ENCODE results near the gene MARF1. TPM values are rescaled to one million over a fixed set of nuclear protein-coding genes. Genes with fewer than 3 reads are reported as not detected.
"Not testable (repeated sequence)": the region's sequence is repeated elsewhere in the genome, so short reads cannot be mapped to it uniquely, and the experiment has no call there.

Gene MARF1
- total RNA-seq, 8 experiments from 2014 or later = 14.4 to 49.9 (median 23.2) TPM

GRCh38 chr16:15585956-15586355 is 57.0 kb downstream of the MARF1 start:
- in situ Hi-C loops (cut with MboI; ENCODE audit: low pct_unique_long_range_greater_than_20kb in 2 of 9, low sequenced_read_pairs in 9 of 9, unreplicated experiment in 9 of 9) = no loop called here

GRCh38 chr16:15583526-15583925 is 59.4 kb downstream of the MARF1 start:
- no peak overlapping the region for H3K27ac ChIP-seq
- 67 to 97% (median 90%) methylated on average over 2 to 4 of the region's 4 CpGs; no CpG with 5 or more reads in 5 of the 10 experiments for WGBS, 10 experiments
- no peak overlapping the region for H3K4me3 ChIP-seq
- no peaks in the 10 kb centered on the region for H3K4me1 ChIP-seq (replicated peaks in 1 of 2)
- no peak for ATAC-seq (replicated peaks in 6 of 8)
- in situ Hi-C loops (cut with MboI; ENCODE audit: low pct_unique_long_range_greater_than_20kb in 2 of 9, low sequenced_read_pairs in 9 of 9, unreplicated experiment in 9 of 9) = no loop called here

More at GRCh38 chr16:15585956-15586355, 57.0 kb downstream of the MARF1 start:
- Histone ChIP-seq H3K4me3 (no peak overlapping the region), H3K4me1 (replicated peaks in 1 of 2) (peaks cover 3 to 7% of the 10 kb centered on the region in 2 donors), H3K27ac (no peak overlapping the region)
- ATAC-seq (replicated peaks in 6 of 8) = no peak
- 12 to 100% (median 71%) methylated on average over 1 of the region's 1 CpG for WGBS, 10 experiments

- ATAC-seq (replicated peaks in 6 of 8) = no peak
- 83 to 100% (median 98%) methylated on average over 2 to 10 of the region's 10 CpGs; no CpG with 5 or more reads in 1 of the 10 experiments for WGBS, 10 experiments
- no peak overlapping the region for H3K4me3 ChIP-seq
- no peaks in the 10 kb centered on the region for H3K4me1 ChIP-seq (replicated peaks in 1 of 2)
- H3K27ac ChIP-seq = no peak overlapping the region
- in situ Hi-C loops (cut with MboI; ENCODE audit: low pct_unique_long_range_greater_than_20kb in 2 of 9, low sequenced_read_pairs in 9 of 9, unreplicated experiment in 9 of 9) = no loop called here
Measured at GRCh38 chr16:15581127-15581815, 61.7 kb downstream of the MARF1 start.

- Histone ChIP-seq H3K4me3 (no peak overlapping the region), H3K27ac (no peak overlapping the region), H3K4me1 (replicated peaks in 1 of 2) (no peaks in the 10 kb centered on the region)
- WGBS, 10 experiments = 74 to 100% (median 95%) methylated on average over 1 to 3 of the region's 4 CpGs; no CpG with 5 or more reads in 4 of the 10 experiments
- in situ Hi-C loops (cut with MboI; ENCODE audit: low pct_unique_long_range_greater_than_20kb in 2 of 9, low sequenced_read_pairs in 9 of 9, unreplicated experiment in 9 of 9) = no loop called here
- no peak for ATAC-seq (replicated peaks in 6 of 8)
Measured at GRCh38 chr16:15578824-15579223, 64.1 kb downstream of the MARF1 start.

DNA sequence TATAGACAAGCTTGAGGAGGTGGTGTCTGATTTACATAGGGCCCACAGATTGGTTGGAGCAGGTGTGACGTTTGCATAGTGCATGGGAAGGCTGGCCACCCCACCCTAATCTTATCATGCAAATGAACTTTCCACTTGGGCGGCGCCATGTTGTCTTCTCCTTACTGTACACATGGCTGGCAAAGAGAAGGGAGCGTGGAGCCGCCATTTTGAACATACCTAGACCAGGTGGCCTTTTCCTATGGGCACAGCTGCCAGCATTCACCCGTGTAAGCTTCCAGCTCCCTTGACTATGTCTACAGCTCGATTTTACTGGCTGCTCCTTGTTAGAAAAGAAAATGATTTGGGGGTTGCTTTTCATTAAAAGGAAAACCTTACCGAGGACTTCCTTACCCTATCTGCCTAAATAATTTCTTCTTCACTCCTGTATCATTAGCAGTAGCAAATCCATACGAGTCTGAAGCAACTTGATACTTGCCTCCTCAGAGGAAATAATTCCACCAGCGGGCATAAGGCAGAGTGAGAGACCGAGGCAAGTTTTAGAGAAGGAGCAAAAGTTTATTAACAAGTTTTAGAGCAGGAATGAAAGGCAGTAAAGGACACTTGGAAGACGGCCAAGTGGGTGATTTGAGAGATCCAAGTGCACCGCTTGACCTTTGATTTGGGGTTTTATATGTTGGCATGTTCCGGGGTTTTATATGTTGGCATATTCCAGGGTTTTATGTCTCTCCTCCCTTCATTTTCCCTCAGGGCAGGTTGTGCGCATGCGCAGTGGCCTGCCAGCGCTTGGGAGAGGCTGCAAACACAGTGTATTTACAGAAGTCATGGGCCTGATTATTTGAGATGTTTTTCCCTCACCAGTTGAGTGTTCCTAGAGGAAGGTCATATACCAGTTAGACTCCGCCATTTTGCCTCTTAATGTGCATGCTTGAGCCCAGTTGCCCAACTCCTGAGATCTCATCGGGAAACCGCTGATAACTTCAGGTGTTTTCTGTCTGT is 65.7 kb downstream of the MARF1 start:
- H3K27ac ChIP-seq = no peak overlapping the region
- H3K4me1 ChIP-seq (replicated peaks in 1 of 2) = no peaks in the 10 kb centered on the region
- no peak overlapping the region for H3K4me3 ChIP-seq
- 82 to 98% (median 93%) methylated on average over 3 to 17 of the region's 20 CpGs for WGBS, 10 experiments
- in situ Hi-C loops (cut with MboI; ENCODE audit: low pct_unique_long_range_greater_than_20kb in 2 of 9, low sequenced_read_pairs in 9 of 9, unreplicated experiment in 9 of 9) = no loop called here
- ATAC-seq (replicated peaks in 6 of 8) = peak in 3 of 8 experiments; percentile 49 to 77 (median 66)

- Histone ChIP-seq H3K4me3 (no peak overlapping the region), H3K27ac (no peak overlapping the region), H3K4me1 (replicated peaks in 1 of 2) (no peaks in the 10 kb centered on the region)
- in situ Hi-C loops (cut with MboI; ENCODE audit: low pct_unique_long_range_greater_than_20kb in 2 of 9, low sequenced_read_pairs in 9 of 9, unreplicated experiment in 9 of 9) = no loop called here
- 60 to 100% (median 96%) methylated on average over 1 to 4 of the region's 4 CpGs for WGBS, 10 experiments
- no peak for ATAC-seq (replicated peaks in 6 of 8)
Measured at GRCh38 chr16:15575293-15576049, 67.5 kb downstream of the MARF1 start.

DNA sequence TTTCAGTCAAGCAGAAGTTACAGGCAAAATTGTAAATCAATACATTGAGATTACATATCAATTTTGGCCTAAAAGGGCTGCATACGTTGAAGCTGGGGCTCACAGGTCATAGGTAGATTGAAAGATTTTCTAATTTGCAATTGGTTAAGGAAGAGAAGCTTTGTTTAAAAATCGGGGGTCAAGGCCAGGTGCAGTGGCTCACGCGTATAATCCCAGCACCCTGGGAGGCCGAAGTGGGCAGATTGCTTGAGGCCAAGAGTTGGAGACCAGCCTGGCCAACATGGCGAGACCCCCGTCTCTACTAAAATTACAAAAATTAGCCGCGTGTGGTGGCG is 68.4 kb downstream of the MARF1 start:
- WGBS, 10 experiments = 88 to 100% (median 97%) methylated on average over 1 to 8 of the region's 10 CpGs; no CpG with 5 or more reads in 1 of the 10 experiments
- no peak overlapping the region for H3K27ac ChIP-seq
- no peak overlapping the region for H3K4me3 ChIP-seq
- in situ Hi-C loops (cut with MboI; ENCODE audit: low pct_unique_long_range_greater_than_20kb in 2 of 9, low sequenced_read_pairs in 9 of 9, unreplicated experiment in 9 of 9) = no loop called here
- no peak for ATAC-seq (replicated peaks in 6 of 8)
- H3K4me1 ChIP-seq (replicated peaks in 1 of 2) = no peaks in the 10 kb centered on the region

DNA sequence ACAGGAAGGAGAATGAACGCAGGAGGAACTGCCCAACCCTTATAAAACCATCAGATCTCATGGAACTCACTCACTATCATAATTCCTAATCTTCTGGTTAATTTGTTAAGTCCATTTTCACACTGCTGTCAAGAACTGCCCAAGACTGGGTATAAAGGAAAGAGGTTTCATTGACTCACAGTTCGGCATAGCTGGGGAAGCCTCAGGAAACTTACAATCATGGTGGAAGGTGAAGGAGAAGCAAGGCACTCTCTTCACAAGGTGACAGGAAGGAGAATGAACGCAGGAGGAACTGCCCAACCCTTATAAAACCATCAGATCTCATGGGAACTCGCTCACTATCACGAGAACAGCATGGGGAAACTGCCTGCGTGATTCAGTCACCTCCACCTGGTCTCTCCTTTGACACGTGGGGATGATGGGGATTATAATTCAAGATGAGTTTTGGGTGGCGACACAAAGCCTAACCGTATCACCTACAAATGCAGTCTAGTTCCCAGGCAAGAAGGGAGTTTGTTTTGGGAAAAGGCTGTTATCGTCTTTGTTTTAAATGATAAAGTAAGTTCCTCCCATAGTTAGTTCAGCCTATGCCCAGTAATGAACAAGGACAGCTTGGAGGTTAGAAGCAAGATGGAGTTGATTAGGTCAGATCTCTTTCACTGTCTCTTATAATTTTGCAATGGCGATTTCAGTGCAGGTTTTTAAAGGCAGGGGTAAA is 68.9 kb downstream of the MARF1 start:
- H3K4me1 ChIP-seq (replicated peaks in 1 of 2); in situ Hi-C loops (cut with MboI; ENCODE audit: low pct_unique_long_range_greater_than_20kb in 2 of 9, low sequenced_read_pairs in 9 of 9, unreplicated experiment in 9 of 9); H3K27ac ChIP-seq; ATAC-seq (replicated peaks in 6 of 8); H3K4me3 ChIP-seq: not testable (repeated sequence)
- WGBS, 10 experiments = 80 to 100% (median 92%) methylated on average over 1 to 9 of the region's 11 CpGs

GRCh38 chr16:15573274-15573895 is 69.6 kb downstream of the MARF1 start:
- H3K4me3 ChIP-seq = no peak overlapping the region
- 16 to 100% (median 90%) methylated on average over 2 to 7 of the region's 7 CpGs; no CpG with 5 or more reads in 2 of the 10 experiments for WGBS, 10 experiments
- no peaks in the 10 kb centered on the region for H3K4me1 ChIP-seq (replicated peaks in 1 of 2)
- no peak for ATAC-seq (replicated peaks in 6 of 8)
- no peak overlapping the region for H3K27ac ChIP-seq
- in situ Hi-C loops (cut with MboI; ENCODE audit: low pct_unique_long_range_greater_than_20kb in 2 of 9, low sequenced_read_pairs in 9 of 9, unreplicated experiment in 9 of 9) = no loop called here

GRCh38 chr16:15572329-15573001 is 70.5 kb downstream of the MARF1 start:
- in situ Hi-C loops (cut with MboI; ENCODE audit: low pct_unique_long_range_greater_than_20kb in 2 of 9, low sequenced_read_pairs in 9 of 9, unreplicated experiment in 9 of 9) = no loop called here
- WGBS, 10 experiments = 24 to 92% (median 55%) methylated on average over 2 to 9 of the region's 9 CpGs; no CpG with 5 or more reads in 1 of the 10 experiments
- peak in 2 of 8 experiments; percentile 23 to 34 for ATAC-seq (replicated peaks in 6 of 8)

DNA sequence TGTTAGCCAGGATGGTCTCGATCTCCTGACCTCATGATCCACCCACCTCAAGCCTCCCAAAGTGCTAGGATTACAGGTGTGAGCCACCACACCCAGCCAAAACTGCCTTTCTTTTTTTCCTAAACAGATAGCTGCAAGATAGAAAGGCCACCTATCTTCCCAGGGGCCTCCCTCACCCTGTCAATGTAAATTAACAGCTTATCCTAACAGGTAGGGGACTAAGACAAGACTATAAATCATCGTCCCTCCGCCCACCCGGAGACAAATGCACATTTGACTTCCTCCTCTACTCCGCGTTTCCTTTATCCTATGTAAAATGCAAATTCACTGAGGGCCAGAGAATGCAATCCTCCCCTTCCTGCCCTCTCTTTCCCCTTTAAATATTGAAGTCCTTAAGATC is 71.4 kb downstream of the MARF1 start:
- Histone ChIP-seq H3K4me3 (no peak overlapping the region), H3K27ac (no peak overlapping the region), H3K4me1 (replicated peaks in 1 of 2) (no peaks in the 10 kb centered on the region)
- ATAC-seq (replicated peaks in 6 of 8) = peak in 3 of 8 experiments; percentile 34 to 63 (median 56)
- in situ Hi-C loops (cut with MboI; ENCODE audit: low pct_unique_long_range_greater_than_20kb in 2 of 9, low sequenced_read_pairs in 9 of 9, unreplicated experiment in 9 of 9) = no loop called here
- 0 to 100% (median 63%) methylated on average over 1 to 6 of the region's 6 CpGs; no CpG with 5 or more reads in 4 of the 10 experiments for WGBS, 10 experiments

More at GRCh38 chr16:15572329-15573001, 70.5 kb downstream of the MARF1 start:
- no peak overlapping the region for H3K27ac ChIP-seq
- no peak overlapping the region for H3K4me3 ChIP-seq
- no peaks in the 10 kb centered on the region for H3K4me1 ChIP-seq (replicated peaks in 1 of 2)

Data from motor neuron (in vitro differentiated cells).